CD4-positive, alpha-beta T cell treated with Interleukin-17A for 4 hours (primary cell): ENCODE measurements around the gene NR5A2.
"Not testable (repeated sequence)": the region's sequence is repeated elsewhere in the genome, so short reads cannot be mapped to it uniquely, and the experiment has no call there.

Experiments used
- DNase-seq: peaks from one replicate; pipeline ENCODE4 v3.0.0-alpha.2; 2020; ENCODE audit warnings: mixed read lengths

Gene NR5A2

GRCh38 chr1:200166411-200166810 is 138.9 kb downstream of the NR5A2 start:
- no peak for DNase-seq

GRCh38 chr1:200168926-200169325 is 141.4 kb downstream of the NR5A2 start:
- no peak for DNase-seq

GRCh38 chr1:200172311-200172710 is 144.8 kb downstream of the NR5A2 start:
- DNase-seq: no peak

- no peak for DNase-seq
These were observed 145.6 kb downstream of the NR5A2 start for GRCh38 chr1:200173097-200173618.

GRCh38 chr1:200174525-200175295 is 147.2 kb downstream of the NR5A2 start:
- no peak for DNase-seq

GRCh38 chr1:200176181-200176580 is 148.7 kb downstream of the NR5A2 start:
- DNase-seq: no peak

GRCh38 chr1:200176798-200177197 is 149.3 kb downstream of the NR5A2 start:
- no peak for DNase-seq

- DNase-seq: no peak
These were observed 150.8 kb downstream of the NR5A2 start for GRCh38 chr1:200178340-200178739.

GRCh38 chr1:200179126-200179780 is 151.7 kb downstream of the NR5A2 start:
- no peak for DNase-seq

GRCh38 chr1:200179781-200180160 is 152.3 kb downstream of the NR5A2 start:
- no peak for DNase-seq

GRCh38 chr1:200180821-200181220 is 153.3 kb downstream of the NR5A2 start:
- no peak for DNase-seq

- no peak for DNase-seq
These were observed 154.4 kb downstream of the NR5A2 start for GRCh38 chr1:200181861-200182260.

GRCh38 chr1:200182701-200183100 is 155.2 kb downstream of the NR5A2 start:
- DNase-seq: no peak

- DNase-seq: no peak
These were observed 156.1 kb downstream of the NR5A2 start for GRCh38 chr1:200183637-200184036.

- DNase-seq: no peak
These were observed 156.7 kb downstream of the NR5A2 start for GRCh38 chr1:200184196-200184595.

- not testable (repeated sequence) for DNase-seq
These were observed 157.7 kb downstream of the NR5A2 start for GRCh38 chr1:200185191-200185590.

- DNase-seq: not testable (repeated sequence)
These were observed 159.8 kb downstream of the NR5A2 start for GRCh38 chr1:200187332-200187731.

GRCh38 chr1:200191993-200192392 is 164.5 kb downstream of the NR5A2 start:
- DNase-seq: no peak

GRCh38 chr1:200194477-200194876 is 167.0 kb downstream of the NR5A2 start:
- no peak for DNase-seq

- DNase-seq: no peak
These were observed 170.7 kb downstream of the NR5A2 start for GRCh38 chr1:200198236-200198635.

- DNase-seq: no peak
These were observed 177.9 kb downstream of the NR5A2 start for GRCh38 chr1:200205216-200205995.

- no peak for DNase-seq
These were observed 178.8 kb downstream of the NR5A2 start for GRCh38 chr1:200206340-200206739.

GRCh38 chr1:200206761-200207160 is 179.3 kb downstream of the NR5A2 start:
- no peak for DNase-seq
